ENCODE results near the gene RGMB.

RGMB gene

GRCh38 chr5:98785244-98785643, 11.8 kb downstream of the RGMB start:
- DNase-seq (ENCODE audit: low read depth) = no peak

GRCh38 chr5:98786191-98786853, 12.9 kb downstream of the RGMB start:
- DNase-seq (ENCODE audit: low read depth) = no peak

GRCh38 chr5:98787131-98787719, 13.8 kb downstream of the RGMB start:
- no peak for DNase-seq (ENCODE audit: low read depth)

- no peak for DNase-seq (ENCODE audit: low read depth)
Observed at GRCh38 chr5:98789029-98789428, 15.6 kb downstream of the RGMB start.

- DNase-seq (ENCODE audit: low read depth) = no peak
Observed at GRCh38 chr5:98791001-98791519, 17.6 kb downstream of the RGMB start.

GRCh38 chr5:98791898-98792580, 18.6 kb downstream of the RGMB start:
- no peak for DNase-seq (ENCODE audit: low read depth)

GRCh38 chr5:98793223-98793622, 19.8 kb downstream of the RGMB start:
- DNase-seq (ENCODE audit: low read depth) = no peak

- DNase-seq (ENCODE audit: low read depth) = no peak
Observed at GRCh38 chr5:98794001-98794400, 20.5 kb downstream of the RGMB start.

GRCh38 chr5:98794414-98795080, 21.1 kb downstream of the RGMB start:
- no peak for DNase-seq (ENCODE audit: low read depth)

GRCh38 chr5:98795243-98795642, 21.8 kb downstream of the RGMB start:
- no peak for DNase-seq (ENCODE audit: low read depth)

GRCh38 chr5:98796197-98796972, 22.9 kb downstream of the RGMB start:
- peak; percentile 27 for DNase-seq (ENCODE audit: low read depth)

GRCh38 chr5:98798371-98798770, 24.9 kb downstream of the RGMB start:
- DNase-seq (ENCODE audit: low read depth) = no peak

GRCh38 chr5:98798847-98799246, 25.4 kb downstream of the RGMB start:
- DNase-seq (ENCODE audit: low read depth) = no peak

- no peak for DNase-seq (ENCODE audit: low read depth)
Observed at GRCh38 chr5:98804066-98804465, 30.6 kb downstream of the RGMB start.

GRCh38 chr5:98805070-98805469, 31.6 kb downstream of the RGMB start:
- no peak for DNase-seq (ENCODE audit: low read depth)

GRCh38 chr5:98807806-98808205, 34.3 kb downstream of the RGMB start:
- no peak for DNase-seq (ENCODE audit: low read depth)

- no peak for DNase-seq (ENCODE audit: low read depth)
Observed at GRCh38 chr5:98810206-98810605, 36.7 kb downstream of the RGMB start.

GRCh38 chr5:98813755-98814154, 40.3 kb downstream of the RGMB start:
- no peak for DNase-seq (ENCODE audit: low read depth)

- no peak for DNase-seq (ENCODE audit: low read depth)
Observed at GRCh38 chr5:98816582-98817222, 43.2 kb downstream of the RGMB start.

- DNase-seq (ENCODE audit: low read depth) = no peak
Observed at GRCh38 chr5:98825582-98826375, 52.3 kb downstream of the RGMB start.

GRCh38 chr5:98827161-98827560, 53.7 kb downstream of the RGMB start:
- DNase-seq (ENCODE audit: low read depth) = no peak

Data from stimulated activated CD8-positive, alpha-beta memory T cell treated with anti-CD3 and anti-CD28 coated beads, Interleukin-15, amount 100 ng/mL, for 1 hour (primary cell).